Activated B cell treated with CpG ODN at 0.5 μM for 24 hours (primary cell): ENCODE data around the gene CMC1. TPM values are rescaled to one million over a fixed set of nuclear protein-coding genes. Genes with fewer than 3 reads are reported as not detected.

Experiments used
- ATAC-seq: fragments of 200-7000 bp; cut with Tn5 transposase; one replicate; pipeline ENCODE4 v1.10.0; 2021; ENCODE audit warnings: low read depth, mild to moderate bottlenecking, moderate library complexity
- CTCF ChIA-PET: fragments of 350-600 bp; sonication (Branson Sonifier 250); formaldehyde crosslinking; loops from one replicate; lab custom pipeline; 2021; ENCODE audit warnings: antibody characterized with exemption; lab: Charles Lee
- POLR2A ChIA-PET: fragments of 350-600 bp; sonication (Branson Sonifier 250); formaldehyde crosslinking; loops from one replicate; lab custom pipeline; 2021; ENCODE audit warnings: antibody characterized with exemption; lab: Charles Lee
- DNase-seq: peaks from one replicate; pipeline ENCODE4 v3.0.0; 2022
- H3K27ac Mint-ChIP-seq: one replicate; pipeline ENCODE4 v1.8.0; 2020; ENCODE audit warnings: mixed read lengths
- H3K27me3 Mint-ChIP-seq: one replicate; pipeline ENCODE4 v1.8.0; 2021; ENCODE audit warnings: mixed read lengths
- H3K36me3 Mint-ChIP-seq: one replicate; pipeline ENCODE4 v1.8.0; 2021; ENCODE audit warnings: low read depth, mixed read lengths
- H3K4me1 Mint-ChIP-seq: one replicate; pipeline ENCODE4 v1.8.0; 2021; ENCODE audit warnings: mixed read lengths
- H3K4me3 Mint-ChIP-seq: one replicate; pipeline ENCODE4 v1.8.0; 2020; ENCODE audit warnings: mild to moderate bottlenecking, mixed read lengths
- H3K9me3 Mint-ChIP-seq: one replicate; pipeline ENCODE4 v1.8.0; 2020; ENCODE audit warnings: mixed read lengths
- intact Hi-C: fragments of 100-400 bp; cut with micrococcal nuclease; formaldehyde crosslinking; loops from one replicate; pipeline ENCODE4 v1.15.1; 2024
- total RNA-seq: library from RNA; stranded (reverse); gene quantifications from 2 replicates; pipeline ENCODE4 v1.2.3, GENCODE V29; 2022
- TF ChIP-seq, protein P1 (sequence below): fragments of 200-600 bp; IDR thresholded peaks from one replicate; pipeline ENCODE4 v1.8.0; 2022; ENCODE audit warnings: antibody characterized with exemption, mild to moderate bottlenecking

The CMC1 gene
- total RNA-seq, 1 donor from 2014 or later: 14.2 TPM

DNA sequence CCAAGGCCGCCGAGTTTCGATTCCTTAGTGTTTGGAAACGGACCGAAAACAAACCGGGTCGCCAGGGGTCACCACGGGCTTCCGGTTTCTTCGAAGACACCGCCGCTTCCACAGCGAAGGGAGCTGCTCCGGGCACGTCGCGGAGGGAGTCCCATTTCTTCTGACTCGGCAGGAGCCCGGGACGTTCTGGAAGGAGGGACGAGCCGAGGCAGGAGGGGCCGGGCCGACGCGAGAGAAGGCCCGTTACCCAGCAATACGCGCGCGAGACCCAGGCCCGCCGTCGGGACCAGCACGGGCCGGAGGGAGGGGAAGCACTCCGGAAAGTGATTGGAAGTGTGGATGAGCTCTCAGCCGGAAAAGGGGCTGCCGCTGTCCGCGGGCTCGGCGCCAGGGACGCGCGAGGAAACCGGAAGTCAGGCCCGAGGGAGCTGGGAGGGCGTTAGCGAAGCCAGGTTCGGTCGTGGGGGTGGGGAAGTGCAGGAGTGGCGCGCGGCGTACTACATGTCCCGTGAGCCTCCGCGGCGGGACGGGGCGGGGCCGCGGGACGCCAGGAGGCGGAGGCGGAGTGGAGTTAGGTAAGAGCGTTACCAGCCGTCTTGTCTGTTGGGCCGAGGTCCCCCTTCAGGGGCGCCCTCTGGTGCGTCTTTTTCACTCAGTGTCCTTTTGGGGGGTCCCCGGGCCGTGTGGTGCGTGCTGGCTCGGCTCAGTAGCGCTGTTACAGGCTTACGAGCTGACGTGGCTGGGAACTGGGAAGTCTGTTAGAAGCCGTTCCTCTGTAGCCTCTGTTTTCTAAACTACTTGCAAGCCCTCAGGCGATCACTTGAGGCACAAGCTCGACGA is 107.4 kb downstream of the CMC1 start, which contains the start of the genes AZI2 and ZCWPW2:
TSS of gene AZI2 (minus strand) at position 196 of the 840 bp plus-strand sequence. CDS start 8,207 bp downstream, outside the sequence.
TSS of gene ZCWPW2 (plus strand) at position 93 of the 840 bp plus-strand sequence. CDS start 64,348 bp downstream, outside the sequence.
- POLR2A ChIA-PET: interaction anchor here (0.5 to 1.7 kb wide), 9 partner anchors 11 to 1629 kb away, joined by 3 to 6 read pairs (median 3); partner anchors contain the start of genes CMC1 and SLC4A7

GRCh38 chr3:28349469-28350000 is 108.1 kb downstream of the CMC1 start:
- intact Hi-C loops: loop anchor here (1.0 to 5.0 kb wide), 3 partner anchors 637 to 981 kb away; partner anchors contain the start of gene NEK10
- peaks cover 43% of the 10 kb centered on the region for H3K4me1 Mint-ChIP-seq
- TF ChIP-seq, protein P1, sequence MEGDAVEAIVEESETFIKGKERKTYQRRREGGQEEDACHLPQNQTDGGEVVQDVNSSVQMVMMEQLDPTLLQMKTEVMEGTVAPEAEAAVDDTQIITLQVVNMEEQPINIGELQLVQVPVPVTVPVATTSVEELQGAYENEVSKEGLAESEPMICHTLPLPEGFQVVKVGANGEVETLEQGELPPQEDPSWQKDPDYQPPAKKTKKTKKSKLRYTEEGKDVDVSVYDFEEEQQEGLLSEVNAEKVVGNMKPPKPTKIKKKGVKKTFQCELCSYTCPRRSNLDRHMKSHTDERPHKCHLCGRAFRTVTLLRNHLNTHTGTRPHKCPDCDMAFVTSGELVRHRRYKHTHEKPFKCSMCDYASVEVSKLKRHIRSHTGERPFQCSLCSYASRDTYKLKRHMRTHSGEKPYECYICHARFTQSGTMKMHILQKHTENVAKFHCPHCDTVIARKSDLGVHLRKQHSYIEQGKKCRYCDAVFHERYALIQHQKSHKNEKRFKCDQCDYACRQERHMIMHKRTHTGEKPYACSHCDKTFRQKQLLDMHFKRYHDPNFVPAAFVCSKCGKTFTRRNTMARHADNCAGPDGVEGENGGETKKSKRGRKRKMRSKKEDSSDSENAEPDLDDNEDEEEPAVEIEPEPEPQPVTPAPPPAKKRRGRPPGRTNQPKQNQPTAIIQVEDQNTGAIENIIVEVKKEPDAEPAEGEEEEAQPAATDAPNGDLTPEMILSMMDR: no peak
- H3K9me3 Mint-ChIP-seq: peaks cover 8% of the 10 kb centered on the region
- H3K27me3 Mint-ChIP-seq: no peaks in the 10 kb centered on the region
- ChIA-PET CTCF (interaction anchor here (1.0 kb wide), 1 partner anchor 638 kb away, joined by 5 read pairs; no protein-coding TSS in a partner anchor), POLR2A (interaction anchor here (0.7 to 1.7 kb wide), 6 partner anchors 12 to 980 kb away, joined by 3 to 6 read pairs (median 4); partner anchors contain the start of genes CMC1 and SLC4A7)
- peak overlapping the region; percentile 97 for H3K4me3 Mint-ChIP-seq
- H3K27ac Mint-ChIP-seq: peak overlapping the region; percentile 97
- no peak for ATAC-seq
- DNase-seq: no peak
- H3K36me3 Mint-ChIP-seq: peaks cover 37% of the 10 kb centered on the region

More for the DNA sequence above, 107.4 kb downstream of the CMC1 start, which contains the start of the genes AZI2 and ZCWPW2:
- peak; percentile 89 for ATAC-seq
- H3K4me1 Mint-ChIP-seq: peaks cover 43% of the 10 kb centered on the region
- TF ChIP-seq, protein P1: no peak
- peak; percentile 93 for DNase-seq
- peaks cover 6% of the 10 kb centered on the region for H3K9me3 Mint-ChIP-seq
- H3K27ac Mint-ChIP-seq: peak within 1 kb of the TSS; percentile 97
- peaks cover 34% of the 10 kb centered on the region for H3K36me3 Mint-ChIP-seq
- H3K27me3 Mint-ChIP-seq: no peaks in the 10 kb centered on the region
- H3K4me3 Mint-ChIP-seq: peak within 1 kb of the TSS; percentile 97
- intact Hi-C loops: loop anchor here (1.0 to 5.0 kb wide), 5 partner anchors 108 to 980 kb away; partner anchors contain the start of genes CMC1, NEK10 and SLC4A7
- CTCF ChIA-PET: interaction anchor here (1.0 to 1.1 kb wide), 2 partner anchors 637 to 991 kb away, joined by 3 to 5 read pairs; no protein-coding TSS in a partner anchor

Other genes with a start within 250 kb of the CMC1 start
- not detected in 2 replicates for gene ZCWPW2, start 107.1 kb downstream of the CMC1 start, total RNA-seq
- gene AZI2, start 107.2 kb downstream of the CMC1 start, total RNA-seq: 20.8 and 21.8 TPM in 2 replicates